Prostate gland (tissue), 2 donors: ENCODE measurements around the gene CDH8.

ENCODE experiments used
- POLR2A ChIP-seq: fragments of 450-650 bp; IDR thresholded peaks from one replicate; pipeline ENCODE4 v1.6.1; 2016; ENCODE audit warnings: antibody characterized with exemption, mild to moderate bottlenecking
- POLR2AphosphoS5 ChIP-seq: sonication (generic); formaldehyde crosslinking; IDR thresholded peaks from one replicate; pipeline ENCODE4 v1.6.1; 2017; ENCODE audit warnings: antibody characterized with exemption
- TF ChIP-seq, protein P1 (sequence below), 4 experiments: fragments of 200-600 bp in 2 of 4; fragments of 450-650 bp in 2 of 4; sonication (generic) in 2 of 4; IDR thresholded peaks; 1 replicate in 3 of 4; 2 replicates in 1 of 4; pipeline ENCODE4 v1.5.1; 2016 to 2019; ENCODE audit warnings: antibody characterized with exemption in 4 of 4, mild to moderate bottlenecking in 2 of 4, moderate library complexity in 2 of 4

DNA sequence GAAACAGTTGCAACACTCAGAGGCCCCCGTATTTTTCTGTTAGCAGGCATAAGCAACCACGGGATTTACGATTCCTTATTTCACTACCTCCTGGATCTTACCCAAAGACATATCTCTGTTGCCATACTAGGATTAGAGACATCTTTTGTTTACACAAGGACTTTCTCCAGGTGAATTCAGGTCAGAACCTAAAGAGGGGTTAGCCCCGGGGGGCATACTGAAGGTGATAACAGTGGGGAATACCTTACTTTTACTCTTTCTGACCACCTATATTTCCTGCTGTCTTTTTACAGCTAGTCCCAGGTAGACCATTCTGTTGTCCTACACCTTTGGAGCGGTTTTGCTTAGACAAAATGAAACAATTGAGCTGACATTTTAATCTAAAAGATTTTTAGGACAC is 27.9 kb upstream of the CDH8 start:
- TF ChIP-seq, protein P1, sequence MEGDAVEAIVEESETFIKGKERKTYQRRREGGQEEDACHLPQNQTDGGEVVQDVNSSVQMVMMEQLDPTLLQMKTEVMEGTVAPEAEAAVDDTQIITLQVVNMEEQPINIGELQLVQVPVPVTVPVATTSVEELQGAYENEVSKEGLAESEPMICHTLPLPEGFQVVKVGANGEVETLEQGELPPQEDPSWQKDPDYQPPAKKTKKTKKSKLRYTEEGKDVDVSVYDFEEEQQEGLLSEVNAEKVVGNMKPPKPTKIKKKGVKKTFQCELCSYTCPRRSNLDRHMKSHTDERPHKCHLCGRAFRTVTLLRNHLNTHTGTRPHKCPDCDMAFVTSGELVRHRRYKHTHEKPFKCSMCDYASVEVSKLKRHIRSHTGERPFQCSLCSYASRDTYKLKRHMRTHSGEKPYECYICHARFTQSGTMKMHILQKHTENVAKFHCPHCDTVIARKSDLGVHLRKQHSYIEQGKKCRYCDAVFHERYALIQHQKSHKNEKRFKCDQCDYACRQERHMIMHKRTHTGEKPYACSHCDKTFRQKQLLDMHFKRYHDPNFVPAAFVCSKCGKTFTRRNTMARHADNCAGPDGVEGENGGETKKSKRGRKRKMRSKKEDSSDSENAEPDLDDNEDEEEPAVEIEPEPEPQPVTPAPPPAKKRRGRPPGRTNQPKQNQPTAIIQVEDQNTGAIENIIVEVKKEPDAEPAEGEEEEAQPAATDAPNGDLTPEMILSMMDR (IDR thresholded peaks at IDR 0.05): no peak
- no peak for TF ChIP-seq POLR2A
- TF ChIP-seq POLR2AphosphoS5: no peak
